Measurements from ENCODE around the gene SMYD5.

SMYD5 gene

GRCh38 chr2:73212448-73213176, 1.4 kb upstream of the SMYD5 start:
- TF ChIP-seq CTCF (conservative IDR thresholded peaks at IDR 0.05) = peak; percentile 96

GRCh38 chr2:73215254-73215653, 1.2 kb downstream of the SMYD5 start:
- peak overlapping the region; percentile 78 for H3K27ac ChIP-seq
- TF ChIP-seq CTCF (conservative IDR thresholded peaks at IDR 0.05) = no peak

More at GRCh38 chr2:73212448-73213176, 1.4 kb upstream of the SMYD5 start:
- no peak overlapping the region for H3K27ac ChIP-seq

- no peak for TF ChIP-seq CTCF (conservative IDR thresholded peaks at IDR 0.05)
- no peak overlapping the region for H3K27ac ChIP-seq
Observed at GRCh38 chr2:73217160-73217559, 3.1 kb downstream of the SMYD5 start.

GRCh38 chr2:73217826-73218225, 3.8 kb downstream of the SMYD5 start:
- TF ChIP-seq CTCF (conservative IDR thresholded peaks at IDR 0.05) = no peak
- no peak overlapping the region for H3K27ac ChIP-seq

- no peak for TF ChIP-seq CTCF (conservative IDR thresholded peaks at IDR 0.05)
- no peak overlapping the region for H3K27ac ChIP-seq
Observed at GRCh38 chr2:73218298-73218697, 4.3 kb downstream of the SMYD5 start.

GRCh38 chr2:73223821-73224220, 9.8 kb downstream of the SMYD5 start:
- TF ChIP-seq CTCF (conservative IDR thresholded peaks at IDR 0.05) = no peak
- no peak overlapping the region for H3K27ac ChIP-seq

GRCh38 chr2:73225513-73226360, 11.7 kb downstream of the SMYD5 start:
- no peak for TF ChIP-seq CTCF (conservative IDR thresholded peaks at IDR 0.05)

More at GRCh38 chr2:73225513-73226360, 11.7 kb downstream of the SMYD5 start:
- H3K27ac ChIP-seq = no peak overlapping the region

Measured in VCaP (cell line).